Eye (tissue), 1 donor: Measurements from ENCODE around the gene RNF13.
"Not testable (repeated sequence)": the region's sequence is repeated elsewhere in the genome, so short reads cannot be mapped to it uniquely, and the experiment has no call there.

ENCODE experiments used
- DNase-seq: peaks from one replicate; pipeline ENCODE4 v3.0.0-alpha.2; 2015

Gene RNF13

GRCh38 chr3:149902498-149903139 is 89.6 kb downstream of the RNF13 start:
- DNase-seq = no peak

DNA sequence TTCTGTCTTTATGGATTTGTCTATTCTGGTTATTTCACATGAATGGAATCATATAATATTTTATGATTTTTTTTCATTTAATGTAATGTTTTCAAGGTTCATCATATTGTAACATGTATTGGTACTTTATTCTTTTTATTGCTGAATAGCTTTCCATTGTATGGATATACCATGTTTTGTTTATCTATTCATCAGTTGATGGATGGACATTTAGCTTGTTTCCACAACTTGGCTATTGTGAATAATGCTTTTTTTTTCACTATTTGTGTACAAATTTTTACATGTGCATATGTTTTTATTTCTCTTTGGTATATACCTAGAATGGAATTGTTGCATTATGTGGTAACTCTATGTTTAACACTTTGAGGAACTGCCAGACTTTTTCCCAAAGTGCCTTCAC is 93.0 kb downstream of the RNF13 start:
- DNase-seq = no peak

GRCh38 chr3:149908424-149908957 is 95.5 kb downstream of the RNF13 start:
- peak; percentile 42 for DNase-seq

DNA sequence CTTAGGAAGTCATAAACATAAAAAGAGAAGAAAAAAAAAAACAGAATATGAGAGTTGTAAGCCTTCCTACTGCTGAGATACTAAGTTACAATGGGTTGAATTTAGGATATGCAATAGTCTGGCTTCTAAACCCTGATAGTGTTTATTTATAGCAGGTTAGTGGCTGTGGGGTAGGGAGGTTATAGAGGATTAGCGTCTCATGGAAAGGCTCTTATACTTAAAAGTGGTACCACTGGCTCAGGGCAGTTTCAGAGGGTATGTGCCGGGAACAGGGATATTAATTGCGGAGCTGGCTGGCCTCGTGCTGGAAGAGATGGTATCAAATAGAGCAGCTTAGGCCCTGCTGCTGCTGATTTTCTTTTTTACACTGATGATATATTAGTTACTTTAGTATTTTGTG is 96.9 kb downstream of the RNF13 start:
- DNase-seq = no peak

GRCh38 chr3:149917124-149917667 is 104.2 kb downstream of the RNF13 start:
- no peak for DNase-seq

DNA sequence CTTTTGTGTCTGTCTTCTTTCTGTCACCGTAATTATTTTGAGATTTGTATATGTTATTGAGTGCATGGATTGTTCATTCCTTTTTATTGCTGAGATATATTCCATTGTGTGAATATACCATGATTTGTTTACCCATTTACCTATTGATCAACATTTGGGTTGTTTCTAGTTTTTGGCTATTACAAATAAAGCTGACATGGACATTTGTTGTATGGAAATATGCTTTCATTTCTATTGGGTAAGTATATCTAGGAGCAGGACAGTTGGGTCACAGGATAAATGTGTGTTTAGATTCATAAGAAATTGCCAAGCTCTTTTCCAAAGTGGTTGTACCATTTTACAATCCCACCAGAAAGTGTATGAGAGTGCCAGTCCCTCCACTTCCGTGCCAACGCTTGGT is 106.5 kb downstream of the RNF13 start:
- DNase-seq = no peak

DNA sequence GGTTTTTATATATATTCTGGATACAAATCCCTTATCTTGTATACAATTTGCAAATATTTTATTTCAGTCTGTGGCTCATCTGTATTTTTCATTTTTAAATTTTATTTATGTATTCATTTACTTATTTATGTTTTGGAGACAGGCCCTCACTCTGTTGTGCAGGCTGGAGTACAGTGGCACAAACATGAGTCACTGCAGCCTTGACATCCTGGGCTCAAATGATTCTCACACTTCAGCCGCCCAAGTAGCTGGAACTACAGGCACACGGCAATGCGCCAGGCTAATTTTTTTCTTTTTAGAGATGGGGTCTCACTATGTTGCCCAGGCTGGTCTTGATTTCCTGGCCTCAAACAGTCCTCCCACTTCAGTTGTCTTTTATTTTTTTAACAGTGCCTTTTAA is 107.1 kb downstream of the RNF13 start:
- no peak for DNase-seq

- no peak for DNase-seq
Observed at GRCh38 chr3:149933008-149933407, 120.0 kb downstream of the RNF13 start.

DNA sequence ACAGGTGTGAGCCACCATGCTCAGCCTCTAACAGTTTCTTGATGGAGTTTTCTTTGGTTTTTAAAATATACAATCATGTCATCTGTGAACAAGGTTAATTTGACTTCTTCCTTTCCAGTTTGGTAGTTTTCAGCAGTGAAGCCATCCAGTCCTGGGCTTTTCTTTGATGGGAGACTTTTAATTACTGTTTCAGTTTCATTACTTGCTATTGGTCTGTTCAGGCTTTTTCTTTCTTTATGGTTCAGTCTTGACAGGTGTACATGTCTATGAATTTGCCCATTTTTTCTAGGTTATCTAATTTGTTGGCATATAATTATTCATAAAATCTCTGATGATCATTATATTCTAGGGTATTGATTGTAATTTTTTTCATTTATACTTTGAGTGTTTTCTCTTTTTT is 120.8 kb downstream of the RNF13 start:
- no peak for DNase-seq

- DNase-seq = no peak
Observed at GRCh38 chr3:149934524-149934923, 121.5 kb downstream of the RNF13 start.

DNA sequence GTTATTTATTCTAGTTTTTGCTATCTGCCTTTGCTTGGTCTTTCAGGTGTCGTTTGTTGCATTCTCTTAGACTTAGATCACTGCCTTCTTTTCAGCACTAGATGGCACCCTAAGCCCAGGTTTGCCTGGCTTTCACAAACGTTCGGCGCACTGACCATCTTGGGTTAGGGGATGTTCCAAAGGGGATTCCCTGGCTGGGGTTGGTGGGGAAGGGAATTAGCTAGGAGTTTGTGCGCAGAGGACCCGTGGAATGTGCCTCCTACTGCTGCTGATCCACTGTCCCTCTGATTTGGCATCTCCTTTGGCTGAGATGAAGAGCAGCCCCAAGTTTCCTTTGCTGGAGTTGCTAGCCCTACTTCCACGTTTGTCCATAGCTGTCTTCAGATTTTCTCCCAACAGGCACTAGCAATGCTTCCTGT is 123.8 kb downstream of the RNF13 start:
- DNase-seq = peak; percentile 42

DNA sequence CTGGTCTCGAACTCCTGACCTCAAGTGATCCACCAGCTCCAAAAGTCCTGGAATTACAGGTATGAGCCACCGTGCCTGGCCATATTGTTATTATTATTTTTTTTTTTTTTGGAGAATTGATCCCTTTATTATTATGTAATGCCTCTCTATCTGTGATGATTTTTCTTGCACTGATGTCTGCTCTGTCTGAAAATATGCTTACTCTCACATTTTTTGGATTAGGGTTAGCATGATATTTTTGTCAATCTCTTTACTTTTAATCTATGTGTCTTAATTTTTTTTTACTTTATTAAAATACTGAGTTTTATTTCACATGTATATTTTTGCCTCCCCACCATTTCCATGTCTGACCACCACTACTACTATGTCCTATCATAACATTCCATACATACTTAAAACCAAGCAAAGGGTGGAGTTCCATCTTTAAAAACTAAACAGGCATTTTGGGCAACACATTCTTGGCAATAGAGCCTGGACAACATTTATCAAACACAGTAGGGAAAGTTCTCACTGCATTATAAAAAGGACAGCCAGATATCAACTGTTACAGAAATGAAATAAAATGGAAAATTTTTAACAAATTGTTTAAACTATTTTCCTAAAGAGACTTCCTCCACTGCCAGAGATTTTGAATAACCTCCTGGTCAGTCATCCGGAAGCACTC is 125.5 kb downstream of the RNF13 start:
- not testable (repeated sequence) for DNase-seq

DNA sequence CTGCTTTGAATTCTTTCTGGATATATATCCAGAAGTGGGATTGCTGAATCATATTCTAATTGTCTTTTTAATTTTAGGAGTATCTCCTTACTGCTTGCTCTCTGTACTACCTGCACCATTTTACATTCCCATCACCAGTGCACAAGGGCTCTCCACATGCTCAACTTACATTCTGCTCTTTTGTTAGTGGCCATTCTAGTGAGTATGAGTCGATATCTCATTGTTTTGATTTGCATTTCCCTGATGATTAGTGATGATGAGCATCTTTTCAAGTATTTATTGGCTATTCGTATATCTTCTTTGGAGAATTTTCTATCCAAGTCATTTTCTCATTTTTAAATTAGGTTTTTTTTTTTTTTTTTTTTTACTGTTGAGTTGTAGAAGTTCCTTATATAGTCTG is 128.2 kb downstream of the RNF13 start:
- no peak for DNase-seq

- DNase-seq = no peak
Observed at GRCh38 chr3:149941946-149942345, 128.9 kb downstream of the RNF13 start.

DNA sequence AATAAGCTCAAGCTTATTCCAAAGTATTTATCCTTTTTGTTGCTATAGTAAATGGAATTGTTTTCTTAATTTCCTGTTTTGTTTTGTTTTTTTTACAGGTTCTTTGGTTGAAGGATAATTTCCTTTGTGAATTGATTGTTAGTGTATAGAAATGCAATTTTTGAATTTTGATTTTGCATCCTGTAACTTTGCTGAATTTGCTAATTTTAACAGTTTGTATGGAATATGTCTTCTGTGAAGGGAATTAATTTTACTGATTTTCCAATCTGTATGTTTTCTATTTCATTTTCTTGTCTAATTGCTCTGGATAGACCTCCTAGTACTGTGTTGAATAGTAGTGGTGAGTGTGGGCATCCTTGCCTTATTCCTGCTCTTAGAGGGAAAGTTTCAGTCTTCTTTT is 129.4 kb downstream of the RNF13 start:
- DNase-seq = no peak

DNA sequence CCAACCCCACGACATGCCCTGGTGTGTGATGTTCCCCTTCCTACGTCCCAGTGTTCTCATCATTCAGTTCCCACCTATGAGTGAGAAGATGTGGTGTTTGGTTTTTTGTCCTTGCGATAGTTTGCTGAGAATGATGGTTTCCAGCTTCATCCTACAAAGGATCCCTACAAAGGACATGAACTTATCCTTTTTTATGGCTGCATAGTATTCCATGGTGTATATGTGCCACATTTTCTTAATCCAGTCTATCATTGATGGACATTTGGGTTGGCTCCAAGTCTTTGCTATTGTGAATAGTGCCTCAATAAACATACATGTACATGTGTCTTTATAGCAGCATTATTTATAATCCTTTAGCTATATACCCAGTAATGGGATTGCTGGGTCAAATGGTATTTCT is 131.0 kb downstream of the RNF13 start:
- not testable (repeated sequence) for DNase-seq

DNA sequence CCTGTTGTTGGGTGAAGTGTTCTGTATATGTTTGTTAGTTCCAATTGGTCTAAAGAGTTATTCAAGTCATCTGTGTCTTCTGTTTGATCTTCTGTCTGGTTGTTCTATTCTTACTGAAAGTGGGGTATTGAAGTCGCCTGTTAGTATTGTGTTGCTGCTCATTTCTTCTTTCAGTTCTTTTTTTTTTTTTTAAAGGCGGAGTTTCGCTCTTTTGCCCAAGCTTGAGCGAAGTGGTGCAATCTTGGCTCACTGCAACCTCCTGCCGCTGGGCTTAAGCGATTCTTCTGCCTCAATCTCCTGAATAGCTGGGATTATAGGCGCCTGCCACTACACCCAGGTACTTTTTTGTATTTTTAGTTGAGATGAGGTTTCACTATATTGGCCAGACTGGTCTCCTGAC is 134.2 kb downstream of the RNF13 start:
- no peak for DNase-seq

DNA sequence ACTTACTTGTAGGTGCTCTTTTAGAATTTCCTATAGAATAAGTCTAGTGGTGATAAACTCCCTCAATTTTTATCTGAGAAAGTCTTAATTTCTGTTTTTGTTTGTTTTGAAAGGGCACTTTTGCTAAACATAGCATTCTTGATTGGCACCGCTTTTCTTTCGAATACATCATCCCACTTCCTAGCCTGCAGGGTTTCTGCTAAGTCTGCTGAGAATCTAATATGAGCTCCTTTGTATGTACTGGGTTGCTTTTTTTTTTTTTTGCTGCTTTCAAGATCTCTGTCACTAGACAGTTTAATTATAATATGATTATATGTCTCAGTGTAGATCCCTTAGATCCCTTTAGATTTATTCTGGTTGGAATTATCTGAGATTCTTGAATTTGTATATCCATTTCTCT is 136.2 kb downstream of the RNF13 start:
- no peak for DNase-seq

DNA sequence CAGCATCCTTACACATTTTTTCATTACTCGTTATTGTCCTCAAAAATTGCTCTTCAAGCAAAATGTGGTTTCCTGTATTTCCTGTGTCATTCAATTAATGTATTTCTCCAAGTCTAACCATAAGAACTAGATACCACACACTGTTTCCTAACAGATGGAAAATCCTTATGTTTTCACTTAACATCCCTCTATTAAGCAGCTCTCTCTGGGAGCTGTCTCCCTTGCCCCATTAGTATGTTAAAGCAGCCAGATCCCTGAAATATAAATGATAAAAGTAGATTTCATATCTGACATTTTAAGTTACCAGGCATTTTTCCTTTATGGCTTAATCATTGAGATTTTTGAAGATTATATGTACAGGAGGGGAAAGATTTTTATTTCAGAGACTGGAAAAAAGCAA is 141.8 kb downstream of the RNF13 start:
- DNase-seq = no peak

GRCh38 chr3:149955449-149955848 is 142.4 kb downstream of the RNF13 start:
- DNase-seq = no peak

DNA sequence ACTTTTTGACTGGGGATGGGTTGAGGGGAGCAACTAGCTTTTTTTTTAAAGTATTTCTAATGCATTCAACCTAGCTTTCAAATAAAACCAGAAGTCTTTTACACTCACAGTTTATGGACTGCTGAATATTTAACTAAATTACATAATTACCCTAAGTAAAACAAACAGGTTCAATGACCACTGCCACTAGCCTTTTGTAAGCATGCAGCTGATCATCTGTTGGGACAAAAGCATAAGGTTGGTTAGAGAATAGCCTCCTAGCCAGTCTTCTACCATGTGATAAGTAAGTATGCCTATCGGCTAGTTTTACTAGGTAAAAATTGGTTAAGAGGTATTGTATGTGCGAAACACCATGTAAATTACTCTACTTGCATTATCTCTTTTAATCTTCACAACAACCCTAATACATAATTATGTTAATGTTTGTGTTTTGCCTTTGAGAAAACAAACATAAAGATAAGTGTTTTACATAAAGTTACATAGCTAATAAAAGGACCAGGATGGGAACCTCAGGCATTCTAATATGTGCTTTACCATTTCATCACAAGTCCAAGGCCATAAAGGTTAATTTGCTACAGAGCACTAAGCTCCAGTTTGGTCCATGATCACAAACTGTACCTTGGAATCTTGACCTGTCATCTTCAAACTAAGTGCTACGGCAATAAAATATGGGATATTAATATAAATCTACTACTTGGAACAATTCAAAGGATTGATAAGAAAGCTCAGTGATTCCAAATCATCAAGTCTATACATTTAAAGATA is 144.5 kb downstream of the RNF13 start:
- DNase-seq = no peak

- no peak for DNase-seq
Observed at GRCh38 chr3:149958171-149958796, 145.3 kb downstream of the RNF13 start.

DNA sequence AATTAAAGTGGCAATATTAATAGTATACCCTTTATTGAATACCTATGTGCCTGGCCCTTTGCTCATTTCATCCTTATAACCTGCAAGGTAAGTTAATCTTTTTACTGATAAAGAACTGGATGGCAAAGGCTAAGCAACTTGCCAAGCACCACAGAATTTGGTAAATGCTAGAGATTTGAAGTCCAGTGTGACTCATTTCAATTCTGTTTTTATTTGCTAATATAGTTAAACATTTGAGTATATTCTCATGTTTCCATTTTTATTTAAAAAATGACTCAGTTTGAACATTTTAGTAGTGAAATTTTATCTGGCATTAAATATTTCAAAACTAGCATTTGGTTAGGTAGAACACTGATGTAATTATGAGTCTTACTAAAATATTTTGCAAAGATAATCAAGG is 146.4 kb downstream of the RNF13 start:
- DNase-seq = no peak
